GM21367 (cell line): ENCODE results near the gene MAPKAPK3.
"Not testable (repeated sequence)": the region's sequence is repeated elsewhere in the genome, so short reads cannot be mapped to it uniquely, and the experiment has no call there.

Experiments used
- ATAC-seq: cut with Tn5 transposase; IDR thresholded peaks from one replicate; pipeline ENCODE4 v1.9.1; 2021; ENCODE audit not compliant: unreplicated experiment

MAPKAPK3 gene

DNA sequence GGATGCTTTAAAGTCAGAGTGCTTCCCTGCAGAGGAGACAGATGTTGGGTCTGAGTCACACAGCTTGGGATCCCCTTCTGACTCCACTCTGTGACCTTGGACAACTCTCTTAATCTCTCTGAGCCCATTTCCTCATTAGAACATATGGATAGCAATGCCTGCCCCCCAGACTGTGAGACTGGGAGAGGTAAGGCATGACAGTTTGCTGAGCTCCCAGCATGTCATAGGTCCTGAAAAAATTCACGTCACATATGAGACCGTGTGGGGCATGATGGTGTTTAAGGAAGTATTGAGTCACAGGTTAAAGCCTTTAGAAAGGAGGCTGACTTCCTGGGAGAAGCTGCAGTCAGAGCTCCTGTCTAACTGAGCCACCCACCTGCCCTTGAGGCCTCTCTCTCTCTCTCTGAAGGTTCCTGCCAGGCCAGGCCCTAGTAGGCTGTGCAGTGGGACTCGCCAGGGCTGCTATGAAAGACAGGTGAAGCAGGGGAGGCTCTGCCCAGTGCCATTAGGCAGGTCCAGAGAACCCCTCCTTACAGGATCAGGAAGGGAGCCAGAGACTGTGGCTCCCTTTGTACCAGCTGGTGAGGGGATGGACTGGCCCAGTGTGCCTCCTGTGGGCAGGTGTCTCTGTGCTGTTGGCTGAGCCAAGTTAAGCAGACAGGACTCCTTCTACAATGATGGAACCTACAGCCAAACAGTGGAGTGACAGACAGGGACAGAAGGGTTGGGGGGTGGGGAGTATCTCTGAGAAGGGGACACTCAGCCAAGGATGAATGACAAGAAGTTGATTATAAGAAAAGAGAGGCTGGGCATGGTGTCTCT is 38.3 kb downstream of the MAPKAPK3 start:
- no peak for ATAC-seq

DNA sequence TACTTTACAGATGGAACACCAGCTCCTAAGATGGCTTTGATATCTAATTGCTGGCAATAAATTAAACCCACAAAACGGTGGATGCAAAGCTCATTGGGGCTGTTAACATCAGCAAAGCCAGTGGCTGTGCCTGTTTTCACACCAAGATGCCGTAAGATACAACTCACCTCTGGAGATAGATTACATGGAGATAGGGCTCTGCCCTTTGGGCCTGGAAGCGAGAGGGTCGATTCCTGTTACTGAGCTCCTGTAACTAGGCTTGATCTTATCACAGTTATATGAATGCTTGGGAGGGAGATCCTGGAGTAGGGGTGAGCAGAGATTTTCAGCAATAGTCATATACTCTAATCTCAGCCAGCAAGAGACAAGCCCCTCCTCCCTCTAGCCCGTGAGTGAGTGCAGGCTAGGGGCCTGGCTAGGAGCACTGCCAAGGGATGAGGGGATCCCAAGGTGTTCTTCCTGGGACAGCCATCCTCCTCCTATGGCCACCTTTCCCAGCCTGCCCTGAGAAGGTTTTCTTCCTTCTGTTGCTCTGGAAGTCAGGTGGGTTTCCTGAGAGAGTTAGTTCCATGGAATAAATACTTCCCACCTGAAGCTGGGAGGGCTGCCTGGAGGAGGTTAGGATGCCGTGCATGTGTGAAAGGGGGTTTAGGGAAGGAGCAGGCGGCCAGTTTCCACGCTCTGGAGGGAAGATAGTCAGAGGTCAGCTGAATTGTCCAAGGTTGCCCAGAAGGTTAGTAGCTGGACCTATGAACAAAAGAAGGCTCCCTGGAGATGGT is 39.7 kb downstream of the MAPKAPK3 start:
- no peak for ATAC-seq

DNA sequence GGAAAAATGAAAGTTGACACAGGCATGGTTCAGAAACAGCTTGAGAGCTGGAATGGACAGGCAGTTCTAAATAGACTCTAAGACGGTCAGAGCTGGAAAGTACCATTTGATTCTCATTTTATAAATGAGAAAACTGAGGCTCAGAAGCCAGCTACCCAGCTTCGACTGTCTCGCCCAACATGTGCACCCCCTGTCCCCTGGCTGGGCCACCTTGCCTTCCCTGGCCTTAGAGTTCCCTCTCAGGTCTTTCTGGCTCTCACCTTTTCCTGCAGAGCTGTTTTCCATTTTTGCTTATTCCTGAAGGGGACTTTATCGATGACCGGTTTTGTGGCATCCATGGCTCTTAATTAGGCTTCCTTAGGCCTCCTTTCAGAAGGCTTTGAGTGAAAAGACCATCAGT is 40.5 kb downstream of the MAPKAPK3 start:
- no peak for ATAC-seq

DNA sequence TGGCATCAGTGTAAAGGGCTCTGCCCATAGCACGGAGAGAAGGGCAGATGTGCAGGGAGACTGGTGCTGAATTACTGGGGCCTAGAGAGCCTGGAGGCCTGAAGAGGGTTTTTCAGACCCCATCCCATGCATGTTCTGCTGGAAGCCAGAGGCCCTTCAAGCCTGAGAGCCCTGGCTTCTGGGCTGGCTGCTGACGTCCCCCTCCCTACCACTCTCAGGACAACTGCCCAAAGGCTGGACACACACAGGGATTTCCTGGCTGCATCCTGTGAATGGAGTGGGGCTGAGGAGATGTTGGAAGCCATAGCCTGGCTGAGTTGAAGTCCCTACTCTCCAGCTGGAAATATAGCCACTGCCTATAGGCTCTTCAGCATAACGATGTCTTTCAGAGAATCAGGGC is 40.9 kb downstream of the MAPKAPK3 start:
- no peak for ATAC-seq

DNA sequence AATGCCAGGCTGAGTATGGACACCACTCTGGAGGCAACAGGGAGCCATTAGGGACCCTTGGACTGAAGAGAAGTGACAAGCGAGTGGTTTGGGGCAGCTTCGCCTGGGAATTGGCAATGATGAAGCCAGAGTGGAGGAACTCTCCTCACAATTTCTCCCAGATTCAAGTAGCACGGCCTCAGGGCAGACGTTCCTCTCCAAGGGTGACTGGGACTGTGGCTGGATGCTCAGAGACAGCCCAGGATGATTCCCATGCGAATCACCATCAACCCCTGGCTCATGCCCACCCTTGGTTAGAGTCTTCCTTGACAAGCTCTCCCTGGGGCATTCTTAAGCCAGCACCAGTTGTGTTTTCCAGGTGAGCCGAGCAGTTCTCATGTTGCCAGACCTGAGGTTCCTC is 41.5 kb downstream of the MAPKAPK3 start:
- no peak for ATAC-seq

DNA sequence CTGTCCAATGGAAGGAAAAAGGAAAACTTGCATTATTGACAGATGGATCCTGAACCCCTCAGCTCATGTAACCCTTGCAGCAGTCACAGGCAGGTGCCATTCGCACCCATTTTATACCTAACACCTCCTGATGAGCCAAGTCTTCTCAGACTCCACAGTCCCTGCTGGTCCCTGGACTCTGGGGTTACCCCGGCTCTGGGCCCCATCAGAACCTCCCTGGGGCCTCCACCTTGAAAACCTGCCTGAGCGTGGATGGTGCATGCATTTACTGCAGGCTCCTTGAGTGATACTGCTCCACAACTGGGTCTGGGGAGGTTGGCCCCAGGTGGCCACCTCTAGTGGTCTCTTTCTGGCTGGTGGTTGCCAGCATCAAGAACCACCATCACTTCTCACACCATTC is 41.9 kb downstream of the MAPKAPK3 start:
- ATAC-seq = no peak

DNA sequence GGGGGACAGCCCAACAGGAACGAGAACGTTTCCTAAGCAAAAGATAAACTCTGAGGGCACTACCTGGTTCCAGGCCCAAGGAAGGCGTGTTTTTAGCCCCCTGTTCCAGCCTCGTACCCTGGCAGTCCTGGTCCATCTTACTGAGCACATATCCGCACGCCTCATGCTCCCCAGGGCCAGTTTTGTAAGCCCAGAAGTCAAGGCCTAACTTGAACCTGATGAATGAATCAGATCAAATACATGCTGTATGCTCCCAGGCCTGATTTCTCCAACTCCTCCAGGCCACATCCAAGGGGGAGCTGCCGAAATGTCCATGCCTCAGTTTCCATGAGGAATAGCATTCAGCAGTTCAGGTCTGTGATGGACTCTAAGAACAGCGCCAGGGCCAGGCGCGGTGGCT is 43.4 kb downstream of the MAPKAPK3 start:
- ATAC-seq = no peak

DNA sequence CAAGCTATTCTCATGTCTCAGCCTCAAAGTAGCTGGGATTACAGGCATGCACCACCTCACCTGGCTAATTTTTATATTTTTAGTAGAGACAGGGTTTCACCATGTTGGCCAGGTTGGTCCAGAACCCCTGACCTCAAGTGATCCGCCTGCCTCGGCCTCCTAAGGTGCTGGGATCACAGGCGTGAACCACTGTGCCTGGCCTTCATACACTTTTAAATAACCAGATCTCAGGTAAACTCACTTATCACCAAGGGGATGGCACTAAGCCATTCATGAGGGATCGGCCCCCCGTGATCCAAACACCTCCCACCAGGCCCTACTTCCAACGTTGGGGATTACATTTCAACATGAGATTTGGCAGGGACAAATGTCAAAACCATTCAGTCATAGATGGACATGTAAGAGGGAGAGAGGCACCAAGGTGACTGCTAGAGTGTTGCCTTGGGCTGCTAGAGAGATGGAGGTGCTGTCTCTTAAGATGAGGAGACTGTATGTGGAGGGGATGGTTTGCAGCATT is 44.4 kb downstream of the MAPKAPK3 start:
- no peak for ATAC-seq

DNA sequence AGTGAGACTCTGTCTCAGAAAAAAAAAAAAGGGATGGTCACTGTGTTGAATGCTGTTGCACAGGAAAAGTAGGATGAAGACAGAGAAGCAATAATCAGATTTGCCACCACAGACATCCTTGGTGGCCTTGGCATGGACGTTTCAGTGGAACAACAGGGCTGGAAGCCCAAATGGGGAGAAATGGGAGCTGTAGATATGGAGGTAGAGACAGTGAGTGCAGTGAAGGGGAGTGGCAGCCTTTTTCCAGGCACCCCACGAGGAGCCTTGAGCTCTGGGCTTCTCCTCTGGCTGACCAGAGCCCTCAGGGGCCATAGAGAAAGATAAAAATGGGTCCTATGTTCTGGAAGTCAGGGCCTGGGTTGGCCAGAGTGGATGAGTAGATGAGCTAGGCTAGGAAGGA is 45.5 kb downstream of the MAPKAPK3 start:
- ATAC-seq = no peak

DNA sequence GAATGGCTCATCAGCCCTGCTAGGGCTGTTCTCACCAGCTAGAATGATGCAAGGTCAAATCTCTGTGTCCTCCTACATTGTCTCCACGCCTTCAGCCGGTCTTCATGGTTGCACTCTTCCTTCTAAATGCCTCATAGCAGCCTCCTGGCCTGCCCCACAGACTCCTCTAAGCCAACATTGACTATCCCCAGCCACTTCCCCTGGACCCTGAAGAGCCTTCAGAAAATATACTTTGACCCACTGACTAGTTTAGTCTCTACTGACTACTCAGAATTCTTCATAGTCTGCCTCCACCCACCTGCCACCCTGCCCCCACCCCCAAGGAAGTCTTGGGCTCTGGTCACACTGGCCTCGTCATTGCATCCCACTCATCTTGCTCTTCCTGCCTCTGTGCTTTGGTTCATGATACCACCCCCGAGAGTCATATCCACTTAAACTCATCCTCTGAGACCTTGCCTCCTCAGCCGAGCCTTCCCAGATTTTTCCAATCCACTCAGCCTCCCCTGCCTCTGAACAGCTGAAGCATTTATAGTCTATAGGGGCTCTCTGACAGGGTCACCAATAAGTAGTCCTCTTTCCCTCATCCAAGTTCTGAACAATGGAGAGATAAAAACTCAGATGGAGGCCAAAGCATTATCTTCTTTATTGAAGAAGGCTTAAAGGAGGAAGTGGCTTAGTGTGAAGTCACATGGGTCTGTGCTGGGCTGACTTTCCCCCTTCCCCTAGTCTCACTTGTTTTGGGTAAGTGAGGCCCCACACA is 48.3 kb downstream of the MAPKAPK3 start:
- no peak for ATAC-seq

DNA sequence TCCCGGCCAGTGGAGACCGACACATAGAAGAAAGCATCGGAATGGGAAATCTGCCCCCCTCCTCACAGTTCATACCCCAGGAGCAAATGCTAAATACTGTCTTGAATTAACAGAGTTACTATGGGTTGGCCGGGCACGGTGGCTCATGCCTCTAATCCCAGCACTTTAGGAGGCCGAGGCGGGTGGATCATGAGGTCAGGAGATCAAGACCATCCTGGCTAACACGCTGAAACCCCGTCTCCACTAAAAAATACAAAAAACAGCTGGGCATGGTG is 48.8 kb downstream of the MAPKAPK3 start:
- not testable (repeated sequence) for ATAC-seq

DNA sequence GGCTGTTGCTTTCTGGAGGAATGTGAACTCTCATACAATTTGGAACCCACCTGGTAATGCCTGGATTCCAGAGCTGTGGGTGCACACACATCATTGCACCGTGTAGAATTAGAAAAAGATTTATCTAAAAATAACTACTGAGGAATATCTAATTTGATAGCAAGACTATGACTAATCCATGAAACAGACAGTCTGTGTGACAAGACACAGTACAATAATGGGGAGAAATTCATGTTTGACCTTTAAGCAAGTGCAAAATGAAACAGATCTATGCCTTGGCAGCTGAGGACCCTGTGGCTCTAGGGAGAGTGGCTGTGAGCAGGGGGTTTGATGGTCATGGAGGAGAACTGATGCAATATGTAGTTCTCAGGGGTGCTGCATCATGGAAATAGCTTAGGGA is 49.9 kb downstream of the MAPKAPK3 start:
- ATAC-seq = no peak

DNA sequence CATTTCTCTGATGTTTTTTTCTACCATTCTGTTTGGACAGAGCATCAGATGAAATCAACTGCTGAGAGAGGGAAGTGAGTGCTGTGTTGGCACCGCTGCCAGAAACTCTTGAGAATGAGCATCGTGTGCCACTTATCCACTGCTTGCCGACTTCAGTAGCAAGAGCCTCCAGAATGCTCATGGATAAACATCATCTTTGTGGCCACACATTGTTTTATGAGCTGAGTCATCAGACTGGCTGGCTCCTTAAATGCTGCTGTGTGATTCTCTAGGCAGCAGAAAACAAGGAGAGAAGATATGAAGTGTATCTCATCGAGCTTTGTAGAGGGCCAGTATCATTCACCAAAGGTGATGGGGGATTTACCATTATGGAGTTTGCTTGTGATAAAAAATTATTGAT is 54.4 kb downstream of the MAPKAPK3 start:
- no peak for ATAC-seq

DNA sequence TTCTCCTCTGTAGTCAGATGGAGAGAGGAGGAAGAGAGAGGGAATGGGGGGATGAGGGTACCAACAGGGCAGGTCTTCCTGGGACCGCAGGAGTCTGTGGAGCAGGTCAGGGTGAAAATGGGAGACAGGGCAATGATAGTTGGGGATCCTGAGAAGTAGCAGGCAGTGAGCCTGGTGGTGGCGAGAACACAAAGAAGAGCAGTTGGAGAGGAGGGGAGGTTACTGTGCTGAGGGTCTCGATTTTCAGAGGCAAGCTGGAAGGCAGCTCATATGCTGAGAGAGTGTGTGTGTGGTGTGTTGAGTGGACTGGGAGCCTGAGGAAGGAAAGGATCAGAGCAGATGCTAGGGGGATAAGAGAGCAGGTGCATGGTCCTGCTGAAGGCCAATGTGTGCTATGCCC is 55.7 kb downstream of the MAPKAPK3 start:
- no peak for ATAC-seq

DNA sequence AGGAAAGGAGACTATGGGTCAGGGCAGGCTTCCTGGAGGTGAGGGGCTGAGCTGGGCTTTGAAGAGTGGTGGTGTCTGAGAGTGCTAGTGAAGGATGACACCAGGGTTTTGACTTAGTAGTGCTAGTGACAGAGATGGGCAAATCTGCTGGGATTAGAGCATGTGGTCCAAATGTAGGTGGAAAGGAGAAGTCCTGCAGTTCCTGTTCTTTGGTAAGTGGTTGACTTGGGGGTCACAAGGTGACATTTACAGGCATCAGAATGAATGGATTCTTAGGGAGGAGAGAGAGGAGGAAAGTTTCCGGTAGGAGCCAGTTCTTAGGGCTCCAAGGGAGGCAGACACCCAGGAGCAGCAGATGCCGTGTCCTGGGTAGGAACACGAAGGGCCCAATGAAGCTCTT is 57.0 kb downstream of the MAPKAPK3 start:
- no peak for ATAC-seq

DNA sequence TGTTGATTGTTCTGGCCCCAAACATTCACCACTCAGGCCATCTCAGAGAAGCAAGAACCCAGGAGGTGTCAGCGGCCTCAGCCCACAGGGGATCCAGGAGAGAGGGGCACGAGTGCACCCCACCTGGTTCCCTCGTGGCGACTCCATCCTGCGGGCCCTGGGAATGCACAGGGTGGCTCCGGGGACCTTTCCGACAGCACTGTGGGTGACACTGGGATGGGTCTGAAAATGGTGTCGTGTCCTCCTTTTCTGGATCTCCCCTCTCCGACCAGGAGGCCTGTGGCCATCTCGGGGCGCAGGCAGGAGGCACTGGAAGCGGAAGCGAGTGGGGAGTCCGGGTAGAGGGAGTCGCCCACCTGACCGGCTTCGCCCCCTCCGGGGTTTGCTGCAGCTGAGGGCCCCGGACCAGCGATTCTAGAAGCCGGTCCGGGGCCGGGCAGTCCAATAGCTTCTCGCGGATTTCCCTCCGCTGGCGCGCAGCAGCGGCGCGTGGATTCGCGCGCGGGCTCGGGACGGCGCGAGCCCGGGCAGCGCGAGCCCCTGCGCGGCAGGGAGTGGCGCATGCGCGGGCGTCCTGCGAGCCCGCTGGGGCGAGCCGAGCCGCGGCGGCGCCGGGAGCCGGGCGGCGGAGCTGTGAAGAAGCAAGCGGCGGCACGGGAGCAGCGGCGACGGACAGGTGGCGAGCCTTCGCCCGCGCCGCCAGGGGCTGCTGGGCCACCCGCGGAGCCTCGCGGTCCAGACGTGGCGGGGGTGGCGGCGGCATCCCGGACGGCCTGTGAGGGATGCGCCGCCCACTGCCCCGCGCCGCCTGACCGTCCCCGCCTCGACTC is 57.6 kb downstream of the MAPKAPK3 start, which contains the start of gene DOCK3:
DOCK3 (plus strand) TSS at position 579 of the 830 bp plus-strand sequence. CDS start 337 bp downstream, outside the sequence.
- ATAC-seq = no peak

DNA sequence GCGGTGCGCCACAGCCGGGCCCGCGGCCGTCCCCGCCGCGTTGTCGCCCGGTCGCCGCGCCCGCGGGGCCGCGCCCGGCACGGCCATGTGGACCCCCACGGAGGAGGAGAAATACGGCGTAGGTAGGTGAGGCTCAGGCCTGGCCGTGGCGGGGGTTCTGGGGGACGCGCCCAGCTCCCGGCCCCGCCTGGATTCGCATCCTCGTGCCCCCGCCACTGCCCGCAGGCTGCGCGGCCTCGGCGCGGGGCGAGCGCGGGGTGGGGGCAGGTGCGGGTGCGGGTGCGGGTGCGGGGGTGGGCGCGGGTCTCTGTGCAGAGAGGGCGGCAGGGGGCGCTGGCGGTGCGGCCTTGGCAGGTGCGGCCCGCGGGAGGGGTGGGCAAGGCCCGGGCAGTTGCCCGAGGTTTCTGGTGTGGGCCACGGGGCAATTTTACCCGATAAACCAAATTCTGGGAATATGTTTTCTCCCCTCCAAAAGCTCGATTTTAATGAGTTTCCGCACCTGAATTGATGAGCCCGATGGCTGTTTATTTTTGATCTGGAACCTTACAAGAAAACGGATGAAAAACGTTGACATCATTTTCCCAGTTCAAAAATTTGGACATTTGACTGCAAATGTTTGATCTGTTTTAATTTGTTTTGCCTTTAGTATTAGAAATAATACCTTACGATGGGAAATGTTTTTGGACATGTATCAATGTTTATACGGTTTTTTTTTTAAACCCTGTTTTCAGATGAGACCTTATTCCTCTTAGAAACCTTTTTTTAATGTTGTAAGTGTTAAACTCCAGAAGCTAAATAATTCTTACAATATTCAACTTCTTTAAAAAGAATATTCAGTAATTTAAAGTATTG is 58.5 kb downstream of the MAPKAPK3 start:
- ATAC-seq = no peak

DNA sequence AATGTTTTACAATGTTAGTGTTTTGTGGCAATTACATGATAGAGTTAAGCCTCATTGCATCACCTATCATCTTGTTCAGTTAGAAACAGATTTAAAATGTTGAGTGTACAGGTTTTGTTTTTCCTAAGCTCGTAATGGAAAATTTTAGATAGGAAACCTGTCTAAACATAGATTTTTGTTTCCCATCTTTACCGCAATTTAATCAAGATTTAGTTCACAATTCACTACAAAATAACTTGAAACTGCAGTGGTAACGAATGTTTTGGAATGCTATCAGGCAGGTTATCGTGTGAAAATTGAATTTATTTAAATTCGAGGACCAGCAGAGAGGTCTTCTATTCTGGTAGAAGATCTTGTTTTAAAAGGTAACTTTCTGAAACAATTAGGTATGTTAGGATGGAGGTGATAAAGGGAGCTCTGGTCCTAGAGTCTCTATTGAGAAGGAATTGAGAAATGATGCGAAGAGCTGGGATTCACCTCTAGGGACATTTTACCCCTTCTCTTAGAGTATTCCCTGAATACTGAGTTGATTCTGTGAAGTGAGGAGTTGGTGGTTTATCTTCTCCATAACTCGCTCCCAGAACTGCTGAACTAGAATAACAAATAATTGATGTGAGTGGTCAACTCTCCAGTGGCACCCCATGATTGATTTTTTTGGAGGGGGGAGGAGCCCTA is 59.2 kb downstream of the MAPKAPK3 start:
- no peak for ATAC-seq

DNA sequence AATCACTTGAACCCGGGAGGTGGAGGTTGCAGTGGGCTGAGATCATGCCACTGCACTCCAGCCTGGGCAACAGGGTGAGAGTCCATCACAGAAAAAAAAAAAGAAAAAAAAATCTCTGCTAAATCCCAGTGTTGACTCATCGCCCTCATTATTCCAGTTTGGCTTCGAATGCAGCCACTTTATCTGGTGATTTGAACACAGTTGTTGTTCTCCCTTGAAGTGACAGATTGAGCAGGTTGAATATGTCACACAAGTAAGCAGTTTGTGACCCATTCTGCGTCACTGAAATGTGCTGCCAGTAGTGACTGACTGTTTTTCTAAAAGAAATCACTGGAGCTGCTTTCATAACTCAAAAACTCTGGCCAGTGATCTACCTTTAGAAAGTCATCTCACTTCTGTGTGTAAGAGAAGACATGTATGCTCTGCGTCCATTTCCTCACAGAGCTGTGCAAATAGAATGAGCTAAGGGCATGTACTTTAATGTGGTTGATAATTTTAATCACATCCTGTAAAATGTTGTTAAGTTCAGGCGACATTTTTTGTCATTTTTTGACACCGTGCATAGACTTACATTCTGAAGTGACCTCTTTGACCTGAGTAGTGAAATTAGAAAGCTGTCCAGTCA is 70.3 kb downstream of the MAPKAPK3 start:
- no peak for ATAC-seq
